ENCODE measurements around the gene ROMO1.

ROMO1 gene

DNA sequence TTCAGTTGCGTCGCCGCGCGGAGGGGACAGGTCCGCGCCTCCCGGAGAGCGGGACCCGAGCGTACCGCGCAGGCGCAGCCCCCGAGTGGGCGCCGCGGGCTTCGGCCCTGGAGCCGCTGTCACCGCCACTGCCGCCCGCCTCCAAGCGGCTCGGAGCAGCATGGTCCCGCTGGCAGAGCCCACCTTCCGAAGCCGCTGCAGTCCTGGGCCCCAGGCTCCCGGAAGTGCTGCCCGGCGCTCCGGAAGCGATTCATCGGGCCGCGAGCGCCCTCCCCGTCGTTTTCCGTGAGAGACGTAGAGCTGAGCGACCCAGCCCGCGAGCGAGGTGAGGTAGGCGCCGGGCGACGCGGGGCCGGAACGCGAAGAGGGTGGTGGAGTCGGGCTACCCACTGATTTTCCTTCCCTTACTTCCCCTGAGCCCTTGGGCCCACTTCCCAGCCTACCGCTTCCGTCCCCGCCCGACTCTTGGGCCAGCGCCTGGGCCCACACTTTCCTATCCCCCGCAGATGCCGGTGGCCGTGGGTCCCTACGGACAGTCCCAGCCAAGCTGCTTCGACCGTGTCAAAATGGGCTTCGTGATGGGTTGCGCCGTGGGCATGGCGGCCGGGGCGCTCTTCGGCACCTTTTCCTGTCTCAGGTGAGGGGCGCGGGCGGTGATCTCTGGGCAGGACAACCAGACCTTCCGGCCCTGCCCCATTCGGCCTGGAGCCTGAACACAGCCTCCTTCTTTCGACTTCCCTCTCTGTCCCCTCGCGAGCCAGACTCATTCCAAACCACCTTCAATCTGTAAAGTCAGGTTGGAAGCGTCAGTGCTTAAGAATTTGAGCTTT lies at the start of gene ROMO1, which contains the start of gene NFS1:
TSS of gene ROMO1 (plus strand) at position 279 of the 830 bp plus-strand sequence. CDS start at position 507, 228 bp downstream.
TSS of gene NFS1 (minus strand) at position 226 of the 830 bp plus-strand sequence. CDS start at position 162, 64 bp downstream.
- DNase-seq, result peak; percentile 68 to 72

GRCh38 chr20:35650632-35651031 lies 48.6 kb upstream of the ROMO1 start:
- no peak for DNase-seq

DNA sequence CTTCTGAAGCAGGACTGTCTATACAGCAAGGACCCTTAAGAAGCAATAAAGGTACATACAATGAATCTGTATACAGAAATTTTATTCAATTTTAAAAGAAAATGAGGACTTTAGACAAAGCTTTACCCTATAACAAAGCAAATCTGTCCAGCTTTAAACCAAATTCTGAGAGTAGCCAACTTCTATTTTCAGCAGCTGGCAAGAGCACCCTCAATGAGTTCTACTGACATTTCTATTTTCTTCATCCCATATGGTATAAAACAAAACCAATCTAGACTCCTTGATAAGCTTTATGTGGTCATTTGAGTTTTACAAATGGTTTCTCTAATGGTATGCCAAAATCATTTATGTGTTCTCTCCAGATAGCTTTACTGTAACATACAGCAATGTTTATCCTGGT lies 47.2 kb upstream of the ROMO1 start:
- DNase-seq, result no peak

DNA sequence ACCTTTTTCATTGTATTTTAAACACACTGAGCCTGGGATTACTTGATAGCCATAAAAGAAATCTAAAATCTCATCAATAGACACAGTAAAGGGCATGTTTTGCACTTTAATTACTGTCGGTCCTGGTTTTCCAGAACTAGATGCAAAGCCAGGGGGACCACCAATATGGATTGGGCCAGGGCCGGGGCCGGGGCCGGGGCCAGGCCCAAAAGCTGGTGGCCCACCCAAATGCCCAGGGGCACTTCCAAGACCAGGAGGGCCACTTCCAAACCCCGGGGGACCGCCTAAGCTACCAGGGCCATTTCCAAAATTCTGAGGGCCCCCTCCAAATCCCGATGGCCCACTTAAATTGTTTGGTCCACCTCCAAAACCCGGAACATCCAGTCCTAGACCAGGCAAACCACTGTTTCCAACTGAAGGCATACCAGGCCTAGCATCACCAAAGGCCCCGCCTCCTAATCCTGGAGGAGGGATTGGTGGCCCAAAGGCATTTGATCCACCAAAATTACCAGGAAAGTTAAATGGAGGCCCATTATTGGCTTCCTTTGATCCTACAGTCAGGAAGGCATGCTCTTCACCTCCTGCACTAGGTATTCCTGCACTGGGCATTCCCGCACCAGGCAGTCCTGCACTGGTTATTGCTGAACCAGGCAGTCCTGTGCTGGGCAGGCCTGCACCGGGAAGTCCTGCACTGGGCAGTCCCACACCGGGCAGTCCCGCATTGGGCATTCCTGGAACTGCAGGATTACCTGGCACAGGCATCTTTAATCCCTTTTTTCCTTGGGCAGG lies 46.4 kb upstream of the ROMO1 start:
- no peak for DNase-seq

DNA sequence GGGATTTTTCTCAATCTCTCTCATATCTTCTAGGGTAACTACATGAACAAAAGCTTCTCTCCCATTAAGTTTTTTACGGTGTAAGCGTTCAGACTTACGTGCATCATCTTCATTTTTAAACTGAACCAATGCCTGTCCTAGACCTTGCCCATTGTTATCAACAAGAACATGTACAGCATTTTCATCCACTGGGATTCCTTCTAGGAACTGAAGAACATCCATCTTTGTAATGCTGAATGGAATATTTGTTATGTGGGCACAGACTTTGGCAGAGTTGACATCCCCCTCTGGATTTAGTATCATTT lies 45.8 kb upstream of the ROMO1 start:
- no peak for DNase-seq

DNA sequence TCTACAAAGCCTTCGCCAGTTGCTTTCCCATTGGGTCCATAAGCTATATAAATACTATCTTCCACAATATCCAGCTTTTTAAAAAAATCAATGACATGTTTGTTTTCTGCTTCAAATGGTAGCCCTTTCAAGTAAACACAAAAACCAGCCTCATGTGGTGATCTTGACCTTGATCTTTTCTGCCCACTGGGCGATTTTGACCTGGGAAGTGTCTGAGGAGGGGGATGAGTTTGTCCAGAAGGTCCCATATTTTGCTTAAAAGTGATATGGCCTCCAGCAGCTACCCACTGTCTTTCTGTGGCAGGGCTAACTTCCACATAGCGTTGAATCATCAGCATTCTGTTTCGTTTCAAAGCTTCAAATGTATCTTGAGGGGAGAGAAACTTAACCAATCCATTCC lies 45.3 kb upstream of the ROMO1 start:
- DNase-seq, result no peak

- DNase-seq, result no peak
Measured at GRCh38 chr20:35654415-35654814, 44.8 kb upstream of the ROMO1 start.

- DNase-seq, result no peak
Measured at GRCh38 chr20:35657271-35657670, 41.9 kb upstream of the ROMO1 start.

DNA sequence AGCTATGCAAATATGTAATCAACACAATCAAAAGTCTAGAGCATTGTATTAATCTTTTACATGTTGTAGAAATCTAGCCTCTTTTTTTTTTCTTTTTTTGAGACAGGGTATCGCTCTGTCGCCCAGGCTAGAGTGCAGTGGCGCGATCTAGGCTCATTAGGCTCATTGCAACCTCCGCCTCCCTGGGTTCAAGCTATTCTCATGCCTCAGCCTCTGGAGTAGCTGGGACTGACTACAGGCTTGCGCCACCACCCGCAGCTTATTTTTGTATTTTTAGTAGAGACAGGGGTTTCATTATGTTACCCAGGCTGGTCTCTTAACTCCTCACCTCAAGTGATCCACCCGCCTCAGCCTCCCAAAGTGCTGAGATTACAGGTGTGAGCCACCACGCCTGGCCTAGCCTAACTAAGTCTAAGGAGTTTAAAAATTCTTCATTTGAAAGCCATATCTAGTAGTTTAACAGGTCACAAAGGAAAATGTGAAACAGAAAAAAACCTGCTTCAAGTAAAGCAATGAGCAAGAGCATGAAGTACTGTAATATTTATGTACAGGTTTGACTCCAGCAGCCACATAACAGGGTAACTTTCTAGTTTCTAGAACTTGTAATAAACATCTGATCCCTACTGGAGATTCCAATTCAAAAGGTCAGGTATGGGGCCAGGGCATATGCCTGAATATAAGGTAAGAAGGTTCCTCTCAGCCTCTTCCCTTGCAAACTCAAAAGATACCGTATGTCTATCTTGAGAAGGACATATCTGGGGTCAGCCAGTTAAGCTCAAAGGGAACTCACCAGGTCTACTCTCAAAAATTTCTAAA lies 38.9 kb upstream of the ROMO1 start:
- no peak for DNase-seq

- DNase-seq, result no peak
Measured at GRCh38 chr20:35661053-35661452, 38.2 kb upstream of the ROMO1 start.

DNA sequence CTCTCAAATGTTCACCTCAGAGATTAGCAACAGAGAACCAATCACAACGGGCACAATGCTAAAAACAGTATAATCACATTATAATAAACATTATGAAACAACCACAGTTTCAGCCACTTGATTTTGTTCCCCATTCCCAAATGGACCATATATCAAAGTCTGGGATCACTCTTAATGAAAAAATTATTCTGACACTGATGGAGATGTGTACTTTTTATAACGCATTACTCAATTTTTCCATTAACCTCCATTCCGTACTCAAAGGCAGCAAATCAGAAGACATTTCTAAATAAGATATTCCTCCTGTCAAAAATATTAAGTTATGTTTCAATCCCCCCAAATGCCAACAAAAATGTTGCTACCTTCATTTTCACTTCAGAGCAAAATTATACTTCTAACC lies 37.3 kb upstream of the ROMO1 start:
- no peak for DNase-seq

DNA sequence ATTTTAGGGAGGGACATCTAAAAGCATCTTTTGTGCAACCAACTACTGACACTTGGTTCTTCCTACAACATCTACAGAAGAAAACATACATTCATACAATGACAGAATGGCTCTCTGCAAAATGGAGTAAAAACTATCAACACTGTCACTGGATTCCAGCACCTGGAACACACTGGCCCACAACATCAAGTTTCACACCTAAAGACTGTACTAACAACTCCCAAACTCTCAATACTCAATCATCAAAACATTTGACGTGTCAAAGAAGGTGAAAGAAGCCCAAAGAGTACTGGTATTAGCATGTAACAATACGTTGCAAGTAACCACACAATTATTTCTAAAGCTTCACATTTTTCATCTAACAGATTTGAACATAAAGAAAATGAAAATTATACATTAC lies 36.7 kb upstream of the ROMO1 start:
- no peak for DNase-seq

DNA sequence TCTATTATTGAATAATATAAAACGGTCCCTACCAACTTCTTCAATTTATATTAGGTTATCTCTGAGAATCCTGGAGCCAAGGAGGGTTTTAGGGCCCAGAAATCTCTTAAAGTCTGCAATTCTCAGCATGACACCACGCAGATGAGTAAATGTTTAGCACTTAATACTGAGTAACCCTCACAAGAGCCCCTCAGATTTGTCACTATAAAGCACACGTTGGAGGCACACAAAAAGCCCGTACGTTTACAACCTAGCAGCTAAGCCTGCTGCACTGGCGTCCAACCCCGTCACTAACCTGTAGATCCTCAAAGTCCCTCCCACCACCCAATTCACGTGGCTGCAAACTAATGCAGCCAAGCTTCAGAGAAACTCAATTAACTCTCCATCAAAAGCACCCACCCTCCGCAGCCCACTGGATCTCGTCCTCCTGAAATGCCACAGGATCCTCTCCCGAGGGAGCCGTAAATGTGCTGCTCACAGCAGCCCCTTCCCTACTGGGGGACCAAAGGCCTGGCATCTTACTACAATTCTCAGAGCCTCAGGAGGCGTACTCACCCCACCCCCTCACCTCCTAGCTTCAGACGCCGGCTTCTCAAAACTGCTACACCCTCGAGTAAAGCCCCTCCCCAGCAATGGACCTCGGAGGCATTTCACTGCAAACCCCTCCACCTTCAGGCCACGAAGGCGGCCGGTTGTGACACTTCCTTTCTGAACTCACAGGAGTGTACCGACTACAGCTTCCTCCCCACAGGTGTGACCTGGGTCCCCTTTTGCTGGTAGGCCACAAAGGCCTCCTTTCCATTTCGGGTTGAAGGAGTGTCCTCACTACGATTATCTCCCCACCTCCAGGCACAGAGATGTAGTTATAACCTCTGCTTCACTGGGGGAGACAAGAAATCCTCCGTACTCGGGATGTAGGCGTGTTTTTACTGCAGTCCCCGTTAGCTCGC lies 35.4 kb upstream of the ROMO1 start:
- DNase-seq, result no peak

DNA sequence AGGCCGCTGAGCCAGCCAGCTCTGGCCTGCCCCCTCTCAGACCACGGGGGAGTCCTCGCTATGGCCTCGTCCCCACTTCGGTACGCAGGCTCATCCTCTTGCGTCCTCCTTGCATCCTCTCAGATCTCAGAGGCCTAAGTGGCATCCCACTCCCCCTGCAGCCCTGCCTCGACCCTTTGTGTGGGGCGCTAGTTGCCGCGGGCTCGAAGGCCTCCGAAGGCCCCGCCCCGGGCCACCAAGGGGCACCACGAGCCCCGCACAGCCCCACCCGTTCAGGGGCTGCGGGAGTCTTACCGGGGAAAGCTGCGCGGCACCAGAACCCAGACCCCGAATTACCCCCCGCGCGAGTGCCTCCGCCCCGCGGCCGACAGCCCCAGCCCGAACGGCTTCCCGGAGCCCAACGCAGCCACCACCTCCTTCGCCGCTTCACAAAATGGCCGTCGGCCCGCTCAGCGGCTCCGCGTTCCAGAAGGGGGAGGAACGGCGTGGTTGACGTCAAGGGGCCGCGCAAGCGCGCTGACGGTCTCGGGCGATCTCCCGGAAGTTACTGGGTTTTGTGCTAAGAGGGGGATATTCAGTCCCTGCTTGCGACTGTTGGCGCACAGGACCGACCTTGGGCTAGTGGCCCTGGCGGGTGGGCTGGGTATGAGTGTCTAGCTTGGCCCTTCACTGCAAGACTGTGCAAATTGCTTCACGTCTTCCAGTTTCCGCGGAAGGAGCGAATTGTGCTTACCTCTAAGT lies 34.6 kb upstream of the ROMO1 start, which contains the start of the genes CPNE1 and RBM12:
TSS of gene CPNE1 (minus strand) at position 435 of the 741 bp plus-strand sequence. CDS start 31,977 bp downstream, outside the sequence.
TSS of gene RBM12 (minus strand) at position 435 of the 741 bp plus-strand sequence. CDS start 9,578 bp downstream, outside the sequence.
- peak; percentile 85 for DNase-seq

- no peak for DNase-seq
Measured at GRCh38 chr20:35665949-35666288, 33.3 kb upstream of the ROMO1 start.

DNA sequence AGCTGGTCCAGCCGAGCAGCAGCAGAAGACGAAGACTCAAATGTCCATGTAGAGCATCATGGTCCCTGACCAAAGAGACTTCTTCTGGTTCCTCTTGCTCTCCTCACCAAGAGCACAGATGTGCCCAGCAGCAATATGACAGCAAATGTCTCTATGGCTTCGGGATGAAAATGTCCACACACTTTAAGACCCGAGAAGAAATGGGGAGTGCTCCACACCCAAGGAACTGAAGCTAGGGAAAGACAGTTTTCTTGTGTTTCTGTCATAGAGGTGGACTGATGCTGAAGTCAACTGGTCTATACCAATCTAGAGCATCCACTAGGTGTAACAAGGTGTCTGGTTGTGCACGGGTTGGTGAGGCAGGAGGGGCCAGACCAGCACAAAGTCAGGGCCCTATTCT lies 30.0 kb upstream of the ROMO1 start:
- no peak for DNase-seq

DNA sequence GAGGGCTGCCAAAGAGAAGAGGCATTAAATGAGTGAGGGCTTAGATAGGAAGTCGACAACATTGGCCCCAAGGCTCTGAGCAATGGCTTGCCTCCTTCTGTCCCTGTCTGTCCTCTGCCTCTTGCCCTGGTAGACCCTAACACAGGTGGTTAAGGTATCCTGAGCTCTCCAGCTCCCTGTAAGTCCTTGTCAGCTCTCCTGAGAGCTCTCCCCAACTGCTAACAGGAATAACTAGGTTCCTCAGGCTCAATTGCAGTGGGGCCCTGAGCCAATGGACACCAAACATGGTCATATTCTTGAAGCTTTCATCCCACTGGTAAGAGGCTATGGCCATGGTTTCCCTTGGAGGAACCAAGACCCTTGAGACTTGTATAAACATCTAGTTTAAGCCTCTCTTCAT lies 29.5 kb upstream of the ROMO1 start:
- DNase-seq, result no peak

DNA sequence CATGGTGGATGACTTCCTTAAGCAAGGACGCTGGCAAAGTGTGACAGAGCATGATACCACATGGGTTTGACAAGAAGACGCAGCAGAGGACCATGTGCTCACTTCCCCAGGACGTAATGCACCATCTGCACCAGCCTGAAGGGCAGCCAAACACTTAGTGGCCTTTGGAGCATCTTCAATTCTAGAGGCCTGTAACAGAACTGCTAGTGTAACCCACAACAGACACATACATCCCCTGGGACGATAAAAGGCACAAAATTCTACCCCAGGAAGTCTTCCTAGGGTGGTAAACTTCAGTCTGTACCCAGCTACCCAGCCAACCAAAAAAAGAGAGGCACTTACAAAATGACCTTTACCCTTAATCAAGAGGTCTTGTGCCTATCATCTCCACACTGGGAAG lies 25.3 kb upstream of the ROMO1 start:
- DNase-seq, result no peak

GRCh38 chr20:35674921-35675320 lies 24.3 kb upstream of the ROMO1 start:
- DNase-seq, result no peak

GRCh38 chr20:35680452-35681183 lies 18.6 kb upstream of the ROMO1 start:
- peak; percentile 27 to 49 for DNase-seq

GRCh38 chr20:35681960-35682359 lies 17.2 kb upstream of the ROMO1 start:
- DNase-seq, result no peak

All from AML-193 (cell line).